Fibroblast of lung (primary cell): ENCODE data around the gene OVCA2. TPM values are rescaled to one million over a fixed set of nuclear protein-coding genes. Genes with fewer than 3 reads are reported as not detected.

ENCODE experiments used
- DNase-seq, 2 donors: peaks; one replicate each; pipeline versions ENCODE4 v3.0.0 to v3.0.0-alpha.2; 2010; ENCODE audit warnings: low read depth in 2 of 2
- H2AFZ ChIP-seq: 2 replicates; pipeline ENCODE4 v1.5.1; 2012; ENCODE audit warnings: low read length, control low read depth, inconsistent platforms
- H3K27ac ChIP-seq: 2 replicates; pipeline ENCODE4 v1.5.1; 2011; ENCODE audit warnings: low read length, control low read depth; ENCODE audit not compliant: insufficient read depth
- H3K27me3 ChIP-seq: 2 replicates; pipeline ENCODE4 v1.5.1; 2011; ENCODE audit warnings: mild to moderate bottlenecking, low read length; ENCODE audit not compliant: control insufficient read depth, insufficient read depth
- H3K36me3 ChIP-seq: 2 replicates; pipeline ENCODE4 v1.5.1; 2011; ENCODE audit warnings: low read length; ENCODE audit not compliant: control insufficient read depth, insufficient read depth
- H3K4me1 ChIP-seq: 2 replicates; pipeline ENCODE4 v1.5.1; 2011; ENCODE audit warnings: low read length; ENCODE audit not compliant: control insufficient read depth, insufficient read depth; ENCODE audit errors: extremely low read depth
- H3K4me2 ChIP-seq: 2 replicates; pipeline ENCODE4 v1.5.1; 2011; ENCODE audit warnings: low read length, control low read depth; ENCODE audit not compliant: insufficient read depth; ENCODE audit errors: extremely low read depth
- H3K4me3 ChIP-seq, 4 experiments: fragments of 200-600 bp in 1 of 4; sonication (generic) in 1 of 4; replicated peaks in 1 of 4; 2 replicates each; pipeline ENCODE4 v1.5.1; 2011 to 2016; ENCODE audit warnings: low read length in 4 of 4, low read depth in 3 of 4, mild to moderate bottlenecking in 3 of 4, control low read depth in 2 of 4, inconsistent platforms in 1 of 4, mixed read lengths in 1 of 4; ENCODE audit not compliant: insufficient read depth in 1 of 4; ENCODE audit errors: control extremely low read depth in 1 of 4
- H3K79me2 ChIP-seq: 2 replicates; pipeline ENCODE4 v1.5.1; 2012; ENCODE audit warnings: mild to moderate bottlenecking, low read length, inconsistent platforms; ENCODE audit not compliant: control insufficient read depth, insufficient read depth
- H3K9ac ChIP-seq: 2 replicates; pipeline ENCODE4 v1.5.1; 2011; ENCODE audit warnings: mild to moderate bottlenecking, low read length, control low read depth; ENCODE audit not compliant: insufficient read depth
- H3K9me3 ChIP-seq: 2 replicates; pipeline ENCODE4 v1.5.1; 2012; ENCODE audit warnings: low read depth, low read length; ENCODE audit not compliant: control insufficient read depth, insufficient read depth
- H4K20me1 ChIP-seq: 2 replicates; pipeline ENCODE4 v1.5.1; 2011; ENCODE audit warnings: low read length; ENCODE audit not compliant: control insufficient read depth, insufficient read depth; ENCODE audit errors: extremely low read depth
- EZH2 ChIP-seq: IDR thresholded peaks from 2 replicates; pipeline ENCODE4 v1.5.1; 2012; ENCODE audit warnings: low read length, control low read depth, mild to moderate bottlenecking; ENCODE audit errors: missing control alignments
- polyA plus RNA-seq, 2 donors: library from polyadenylated mRNA; depleted of rRNA in 1 of 2; stranded (reverse) in 1 of 2; unstranded in 1 of 2; fragments of >200 nt; gene quantifications; 2 replicates each; pipeline ENCODE4 v1.2.1, GENCODE V29; 2011 to 2012; ENCODE audit warnings: missing spikeins in 1 of 2
- total RNA-seq: library from RNA; depleted of rRNA; stranded (reverse); fragments of >200 nt; gene quantifications from 2 replicates; pipeline ENCODE4 v1.2.1, GENCODE V29; 2014
- TF ChIP-seq, protein P1 (sequence below), 2 donors: IDR thresholded peaks in 1 of 2; conservative IDR thresholded peaks in 1 of 2; 1 replicate in 1 of 2; 2 replicates in 1 of 2; pipeline ENCODE4 v1.5.1; 2011 to 2012; ENCODE audit warnings: low read length in 2 of 2, control low read depth in 1 of 2, inconsistent platforms in 1 of 2, low read depth in 1 of 2, mild to moderate bottlenecking in 1 of 2

The OVCA2 gene
- total and polyA plus RNA-seq, 2 donors (not counting 1 experiment from before 2014, with no cell fraction given) = 27.9 to 40.6 TPM

DNA sequence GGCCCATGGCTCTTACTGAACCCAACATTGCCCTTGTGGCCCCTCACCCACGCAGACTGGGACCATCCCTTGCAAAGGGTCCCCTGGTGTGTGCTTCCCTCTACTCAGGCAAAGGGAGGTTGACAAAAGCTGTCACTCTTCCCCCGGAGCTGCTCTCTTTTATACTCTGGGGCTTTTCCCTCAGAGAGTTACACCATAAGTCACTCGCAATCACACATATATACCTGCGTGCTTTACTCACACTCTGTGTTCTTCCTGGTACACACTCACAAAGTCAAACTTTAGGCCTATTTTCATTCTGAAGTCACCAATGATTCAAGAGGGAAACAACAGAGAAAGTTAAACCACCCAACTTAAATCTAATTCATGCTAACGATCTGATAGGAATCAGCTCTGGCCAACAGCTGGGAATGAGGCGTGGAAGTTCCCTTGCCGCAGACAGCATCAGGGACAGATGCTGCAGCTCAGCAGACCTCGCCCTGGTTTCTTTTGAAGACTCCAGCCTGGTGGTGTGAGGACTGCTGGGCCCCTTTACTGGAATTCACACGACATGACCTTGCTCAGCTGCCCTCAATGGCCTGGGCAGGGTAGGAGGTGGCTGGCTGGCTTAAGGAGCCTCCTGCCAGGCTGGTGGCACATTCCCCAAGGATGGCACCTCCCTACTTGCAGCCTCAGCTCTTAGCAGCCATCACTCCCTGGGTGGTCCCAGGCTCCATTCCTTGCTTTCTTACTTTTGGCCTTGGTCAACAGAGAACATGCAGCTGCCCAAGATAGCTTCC, 40.4 kb downstream of the OVCA2 start:
- no peaks in the 10 kb centered on the region for H3K9me3 ChIP-seq
- TF ChIP-seq, protein P1, sequence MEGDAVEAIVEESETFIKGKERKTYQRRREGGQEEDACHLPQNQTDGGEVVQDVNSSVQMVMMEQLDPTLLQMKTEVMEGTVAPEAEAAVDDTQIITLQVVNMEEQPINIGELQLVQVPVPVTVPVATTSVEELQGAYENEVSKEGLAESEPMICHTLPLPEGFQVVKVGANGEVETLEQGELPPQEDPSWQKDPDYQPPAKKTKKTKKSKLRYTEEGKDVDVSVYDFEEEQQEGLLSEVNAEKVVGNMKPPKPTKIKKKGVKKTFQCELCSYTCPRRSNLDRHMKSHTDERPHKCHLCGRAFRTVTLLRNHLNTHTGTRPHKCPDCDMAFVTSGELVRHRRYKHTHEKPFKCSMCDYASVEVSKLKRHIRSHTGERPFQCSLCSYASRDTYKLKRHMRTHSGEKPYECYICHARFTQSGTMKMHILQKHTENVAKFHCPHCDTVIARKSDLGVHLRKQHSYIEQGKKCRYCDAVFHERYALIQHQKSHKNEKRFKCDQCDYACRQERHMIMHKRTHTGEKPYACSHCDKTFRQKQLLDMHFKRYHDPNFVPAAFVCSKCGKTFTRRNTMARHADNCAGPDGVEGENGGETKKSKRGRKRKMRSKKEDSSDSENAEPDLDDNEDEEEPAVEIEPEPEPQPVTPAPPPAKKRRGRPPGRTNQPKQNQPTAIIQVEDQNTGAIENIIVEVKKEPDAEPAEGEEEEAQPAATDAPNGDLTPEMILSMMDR (conservative IDR thresholded peaks at IDR 0.05 in 1 of 2, IDR thresholded peaks at IDR 0.05 in 1 of 2; ENCODE audit: low read depth in 1 of 2, low read length in 2 of 2) = no peak
- TF ChIP-seq EZH2 = no peak
- H3K79me2 ChIP-seq = no peaks in the 10 kb centered on the region
- no peaks in the 10 kb centered on the region for H4K20me1 ChIP-seq
- no peak for DNase-seq
- H3K4me2 ChIP-seq = no peak overlapping the region
- peak overlapping the region; percentile 9 for H3K27ac ChIP-seq
- H3K4me1 ChIP-seq = peaks cover 41% of the 10 kb centered on the region
- H2AFZ ChIP-seq = no peak overlapping the region
- H3K27me3 ChIP-seq = no peaks in the 10 kb centered on the region
- H3K36me3 ChIP-seq = peaks cover 4% of the 10 kb centered on the region
- H3K4me3 ChIP-seq = no peak overlapping the region
- no peak overlapping the region for H3K9ac ChIP-seq

DNA sequence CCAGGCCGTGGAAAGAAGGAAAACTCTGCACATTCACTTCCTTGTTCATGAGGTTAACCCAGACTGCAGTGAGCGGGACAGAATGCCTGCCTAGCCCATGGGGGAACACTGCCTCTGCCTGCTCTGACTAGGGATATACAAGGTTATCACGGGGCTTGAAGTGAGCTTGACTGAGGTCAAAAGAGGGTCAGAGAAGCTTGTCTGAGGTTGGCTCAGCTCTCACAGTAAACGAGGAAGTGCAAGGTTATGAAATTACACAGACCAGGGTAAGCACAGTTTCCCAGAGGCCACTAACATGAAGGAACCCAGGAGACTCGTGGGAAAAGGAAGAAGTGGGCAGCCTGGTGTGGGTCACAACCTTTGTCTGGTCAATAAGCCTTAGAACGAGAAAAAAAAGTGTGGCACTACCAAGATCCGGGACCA, 41.8 kb downstream of the OVCA2 start:
- H3K27me3 ChIP-seq = no peaks in the 10 kb centered on the region
- H4K20me1 ChIP-seq = no peaks in the 10 kb centered on the region
- no peak overlapping the region for H3K4me2 ChIP-seq
- DNase-seq = no peak
- H3K27ac ChIP-seq = peak overlapping the region; percentile 76
- no peak overlapping the region for H2AFZ ChIP-seq
- no peaks in the 10 kb centered on the region for H3K79me2 ChIP-seq
- TF ChIP-seq EZH2 = no peak
- TF ChIP-seq, protein P1 (conservative IDR thresholded peaks at IDR 0.05 in 1 of 2, IDR thresholded peaks at IDR 0.05 in 1 of 2; ENCODE audit: low read depth in 1 of 2, low read length in 2 of 2) = no peak
- H3K36me3 ChIP-seq = peaks cover 4% of the 10 kb centered on the region
- H3K4me3 ChIP-seq = no peak overlapping the region
- no peaks in the 10 kb centered on the region for H3K9me3 ChIP-seq
- H3K9ac ChIP-seq = no peak overlapping the region
- H3K4me1 ChIP-seq = peaks cover 53% of the 10 kb centered on the region

DNA sequence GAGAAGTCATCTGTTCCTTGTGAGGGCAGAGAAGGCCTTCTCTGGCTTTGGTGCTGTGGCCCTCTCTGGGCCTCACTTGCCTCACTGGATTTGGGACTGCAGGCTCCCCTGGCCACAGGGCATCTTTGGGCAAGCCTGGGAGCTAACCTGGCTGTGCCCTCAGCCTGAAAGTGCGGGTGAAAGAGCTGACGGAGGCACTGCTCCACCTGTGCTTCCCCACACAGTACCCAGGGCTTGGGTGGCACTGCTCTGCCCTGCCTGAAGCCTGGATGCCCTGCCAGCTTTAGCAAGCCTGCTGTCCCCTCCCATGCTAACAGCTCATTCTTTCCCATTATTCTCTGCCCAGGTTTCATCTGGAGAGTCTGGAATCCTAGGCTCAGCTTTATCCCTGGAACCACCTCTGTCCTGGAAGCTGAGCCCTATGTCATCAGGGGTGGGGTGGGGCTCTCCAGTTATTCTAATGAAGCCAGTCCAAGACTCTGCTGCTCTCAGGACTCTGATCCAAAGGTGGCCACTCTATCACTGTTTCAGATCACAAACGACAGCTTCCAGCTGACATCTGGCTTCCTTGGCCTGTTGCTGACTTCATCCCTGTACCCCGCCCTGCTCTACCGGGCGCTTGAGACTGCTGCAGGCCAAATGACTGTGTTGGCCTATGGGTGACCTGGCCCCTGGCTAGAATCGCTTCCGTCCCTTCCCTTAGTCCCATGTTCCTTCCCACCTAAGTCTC, 42.4 kb downstream of the OVCA2 start:
- peak; percentile 62 to 84 for DNase-seq
- TF ChIP-seq, protein P1 (conservative IDR thresholded peaks at IDR 0.05 in 1 of 2, IDR thresholded peaks at IDR 0.05 in 1 of 2; ENCODE audit: low read depth in 1 of 2, low read length in 2 of 2) = no peak
- no peak for TF ChIP-seq EZH2
- no peaks in the 10 kb centered on the region for H3K27me3 ChIP-seq
- no peak overlapping the region for H3K4me3 ChIP-seq
- no peaks in the 10 kb centered on the region for H3K9me3 ChIP-seq
- H3K79me2 ChIP-seq = no peaks in the 10 kb centered on the region
- H4K20me1 ChIP-seq = no peaks in the 10 kb centered on the region
- H3K27ac ChIP-seq = peak overlapping the region; percentile 76
- H3K4me1 ChIP-seq = peaks cover 57% of the 10 kb centered on the region
- peak overlapping the region; percentile 47 for H3K9ac ChIP-seq
- peak overlapping the region; percentile 46 for H3K4me2 ChIP-seq
- H2AFZ ChIP-seq = no peak overlapping the region
- peaks cover 4% of the 10 kb centered on the region for H3K36me3 ChIP-seq
